Measurements from ENCODE around the gene PTH2. TPM values are rescaled to one million over a fixed set of nuclear protein-coding genes. Genes with fewer than 3 reads are reported as not detected.

The PTH2 gene
- total RNA-seq: not detected in 2 replicates

GRCh38 chr19:49423071-49423984 lies at the start of gene PTH2:
TSS of gene PTH2 (minus strand) at chr19:49423441. CDS start at chr19:49423339, 102 bp downstream.

GRCh38 chr19:49453013-49453756 lies 29.9 kb upstream of the PTH2 start, which contains the start of gene ALDH16A1:
TSS of gene ALDH16A1 (plus strand) at chr19:49453225. CDS start at chr19:49453332, 107 bp downstream.

GRCh38 chr19:49451430-49452181 lies 28.4 kb upstream of the PTH2 start, which contains the start of gene PIH1D1:
TSS of gene PIH1D1 (minus strand) at chr19:49451814. CDS start at chr19:49451574, 240 bp downstream.

GRCh38 chr19:49441210-49441959 lies 18.1 kb upstream of the PTH2 start, which contains the start of gene SLC17A7:
TSS of gene SLC17A7 (minus strand) at chr19:49441527. CDS start at chr19:49441379, 148 bp downstream.

GRCh38 chr19:49425178-49425577 lies 1.9 kb upstream of the PTH2 start, which contains the start of gene GFY:
TSS of gene GFY (plus strand) at chr19:49425388. CDS start at chr19:49426431, 1,043 bp downstream.

GRCh38 chr19:49387936-49388372 lies 35.3 kb downstream of the PTH2 start, which contains the start of gene KASH5:
TSS of gene KASH5 (plus strand) at chr19:49388249. CDS start at chr19:49390884, 2,635 bp downstream.

Other genes with a start within 250 kb of the PTH2 start
- 0.96 and 0.98 TPM in 2 replicates for gene SLC6A16, start 98.2 kb downstream of the PTH2 start, total RNA-seq
- gene CD37, start 88.0 kb downstream of the PTH2 start, total RNA-seq: not detected in 2 replicates
- gene TEAD2, start 61.0 kb downstream of the PTH2 start, total RNA-seq: 69.8 and 95.7 TPM in 2 replicates
- gene DKKL1, start 59.6 kb downstream of the PTH2 start, total RNA-seq: 0.98 TPM in 1 of 2 replicates, not detected in the other
- gene KASH5, start 35.2 kb downstream of the PTH2 start, total RNA-seq: not detected in 2 replicates
- not detected in 2 replicates for gene GFY, start 1.9 kb upstream of the PTH2 start, total RNA-seq
- gene SLC17A7, start 18.1 kb upstream of the PTH2 start, total RNA-seq: not detected in 2 replicates
- 98.8 and 111 TPM in 2 replicates for gene PIH1D1, start 28.4 kb upstream of the PTH2 start, total RNA-seq
- gene ALDH16A1, start 29.8 kb upstream of the PTH2 start, total RNA-seq: 34.9 and 38.8 TPM in 2 replicates
- gene FLT3LG, start 50.8 kb upstream of the PTH2 start, total RNA-seq: 1.7 and 3.3 TPM in 2 replicates
- gene RPL13A, start 64.2 kb upstream of the PTH2 start, total RNA-seq: 2,277 and 3,319 TPM in 2 replicates
- gene RPS11, start 73.0 kb upstream of the PTH2 start, total RNA-seq: 3,071 and 4,093 TPM in 2 replicates
- gene FCGRT, start 89.2 kb upstream of the PTH2 start, total RNA-seq: 88.0 and 140 TPM in 2 replicates
- 20.3 and 62.4 TPM in 2 replicates for gene RCN3, start 104.6 kb upstream of the PTH2 start, total RNA-seq
- gene NOSIP, start 157.1 kb upstream of the PTH2 start, total RNA-seq: 171 and 222 TPM in 2 replicates
- 6.5 and 8.5 TPM in 2 replicates for gene PRRG2, start 157.9 kb upstream of the PTH2 start, total RNA-seq
- gene PRR12, start 167.7 kb upstream of the PTH2 start, total RNA-seq: 5.3 and 5.9 TPM in 2 replicates
- gene RRAS, start 216.7 kb upstream of the PTH2 start, total RNA-seq: 30.6 and 65.3 TPM in 2 replicates
- gene SCAF1, start 218.8 kb upstream of the PTH2 start, total RNA-seq: 19.4 and 35.6 TPM in 2 replicates
- 38.5 and 43.2 TPM in 2 replicates for gene IRF3, start 242.4 kb upstream of the PTH2 start, total RNA-seq
- 9.4 and 9.5 TPM in 2 replicates for gene BCL2L12, start 242.5 kb upstream of the PTH2 start, total RNA-seq